GM12872 (cell line): ENCODE measurements around the gene EXOC4.

Experiments used
- CTCF ChIP-seq: IDR thresholded peaks from 3 replicates; pipeline ENCODE4 v1.5.1; 2011; ENCODE audit warnings: low read depth, mild to moderate bottlenecking, low read length, moderate library complexity; ENCODE audit not compliant: insufficient read depth

EXOC4 gene

GRCh38 chr7:133237545-133237944, 15.3 kb upstream of the EXOC4 start:
- TF ChIP-seq CTCF: no peak

GRCh38 chr7:133240302-133240701, 12.6 kb upstream of the EXOC4 start:
- no peak for TF ChIP-seq CTCF

- TF ChIP-seq CTCF: no peak
These were observed 6.3 kb upstream of the EXOC4 start for GRCh38 chr7:133246558-133246957.

GRCh38 chr7:133248901-133249300, 4.0 kb upstream of the EXOC4 start:
- no peak for TF ChIP-seq CTCF

- TF ChIP-seq CTCF: no peak
These were observed 396 bp upstream of the EXOC4 start for GRCh38 chr7:133252506-133252857.

- TF ChIP-seq CTCF: no peak
These were observed 619 bp downstream of the EXOC4 start for GRCh38 chr7:133253519-133253875.

- TF ChIP-seq CTCF: no peak
These were observed 2.6 kb downstream of the EXOC4 start for GRCh38 chr7:133255486-133255885.

GRCh38 chr7:133258174-133258573, 5.3 kb downstream of the EXOC4 start:
- TF ChIP-seq CTCF: no peak
